ENCODE results near the gene RNPEP. TPM values are rescaled to one million over a fixed set of nuclear protein-coding genes. Genes with fewer than 3 reads are reported as not detected.
"Not testable (repeated sequence)": the region's sequence is repeated elsewhere in the genome, so short reads cannot be mapped to it uniquely, and the experiment has no call there.

The RNPEP gene
- 10 to 100 TPM; 37.2 to 77.6 (median 45.8) TPM for total RNA-seq

DNA sequence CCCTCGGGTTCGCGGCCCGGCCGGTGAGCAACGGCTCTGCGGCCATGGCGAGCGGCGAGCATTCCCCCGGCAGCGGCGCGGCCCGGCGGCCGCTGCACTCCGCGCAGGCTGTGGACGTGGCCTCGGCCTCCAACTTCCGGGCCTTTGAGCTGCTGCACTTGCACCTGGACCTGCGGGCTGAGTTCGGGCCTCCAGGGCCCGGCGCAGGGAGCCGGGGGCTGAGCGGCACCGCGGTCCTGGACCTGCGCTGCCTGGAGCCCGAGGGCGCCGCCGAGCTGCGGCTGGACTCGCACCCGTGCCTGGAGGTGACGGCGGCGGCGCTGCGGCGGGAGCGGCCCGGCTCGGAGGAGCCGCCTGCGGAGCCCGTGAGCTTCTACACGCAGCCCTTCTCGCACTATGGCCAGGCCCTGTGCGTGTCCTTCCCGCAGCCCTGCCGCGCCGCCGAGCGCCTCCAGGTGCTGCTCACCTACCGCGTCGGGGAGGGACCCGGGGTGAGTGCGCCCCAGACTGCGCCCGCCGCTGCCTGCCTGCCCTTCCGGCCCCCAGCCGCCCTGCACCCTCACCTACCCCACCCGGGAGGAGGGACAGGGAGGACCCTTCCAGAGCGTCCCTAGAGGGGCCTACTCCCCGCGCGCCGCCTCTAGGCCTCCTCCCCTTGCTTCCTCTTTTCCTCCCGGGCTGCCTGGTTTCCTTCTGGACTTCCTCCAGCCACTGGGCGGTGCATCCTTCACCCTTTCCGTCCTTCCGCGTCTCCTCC is at the start of gene RNPEP:
Gene RNPEP (plus strand): TSS at position 26 of the 757 bp plus-strand sequence. CDS start 19 bp downstream, at position 45.
- ATAC-seq (ENCODE audit: low FRiP score) (peak; percentile 90), DNase-seq (ENCODE audit: low spot score) (peak; percentile 46)
- TF ChIP-seq, protein P1, sequence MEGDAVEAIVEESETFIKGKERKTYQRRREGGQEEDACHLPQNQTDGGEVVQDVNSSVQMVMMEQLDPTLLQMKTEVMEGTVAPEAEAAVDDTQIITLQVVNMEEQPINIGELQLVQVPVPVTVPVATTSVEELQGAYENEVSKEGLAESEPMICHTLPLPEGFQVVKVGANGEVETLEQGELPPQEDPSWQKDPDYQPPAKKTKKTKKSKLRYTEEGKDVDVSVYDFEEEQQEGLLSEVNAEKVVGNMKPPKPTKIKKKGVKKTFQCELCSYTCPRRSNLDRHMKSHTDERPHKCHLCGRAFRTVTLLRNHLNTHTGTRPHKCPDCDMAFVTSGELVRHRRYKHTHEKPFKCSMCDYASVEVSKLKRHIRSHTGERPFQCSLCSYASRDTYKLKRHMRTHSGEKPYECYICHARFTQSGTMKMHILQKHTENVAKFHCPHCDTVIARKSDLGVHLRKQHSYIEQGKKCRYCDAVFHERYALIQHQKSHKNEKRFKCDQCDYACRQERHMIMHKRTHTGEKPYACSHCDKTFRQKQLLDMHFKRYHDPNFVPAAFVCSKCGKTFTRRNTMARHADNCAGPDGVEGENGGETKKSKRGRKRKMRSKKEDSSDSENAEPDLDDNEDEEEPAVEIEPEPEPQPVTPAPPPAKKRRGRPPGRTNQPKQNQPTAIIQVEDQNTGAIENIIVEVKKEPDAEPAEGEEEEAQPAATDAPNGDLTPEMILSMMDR (IDR thresholded peaks at IDR 0.05): no peak

- TF ChIP-seq, protein P1 (IDR thresholded peaks at IDR 0.05): no peak
- no peak for DNase-seq (ENCODE audit: low spot score)
- no peak for ATAC-seq (ENCODE audit: low FRiP score)
Observed at GRCh38 chr1:201933840-201934430, 48.5 kb upstream of the RNPEP start.

GRCh38 chr1:201937624-201938213 is 44.7 kb upstream of the RNPEP start:
- DNase-seq (ENCODE audit: low spot score) (no peak), ATAC-seq (ENCODE audit: low FRiP score) (peak; percentile 77)
- TF ChIP-seq, protein P1 (IDR thresholded peaks at IDR 0.05): no peak

- TF ChIP-seq, protein P1 (IDR thresholded peaks at IDR 0.05): no peak
- DNase-seq (ENCODE audit: low spot score) (no peak), ATAC-seq (ENCODE audit: low FRiP score) (no peak)
Observed at GRCh38 chr1:201938440-201939035, 43.9 kb upstream of the RNPEP start.

- no peak for DNase-seq (ENCODE audit: low spot score)
- TF ChIP-seq, protein P1 (IDR thresholded peaks at IDR 0.05): no peak
- peak; percentile 31 for ATAC-seq (ENCODE audit: low FRiP score)
Observed at GRCh38 chr1:201939148-201939547, 43.3 kb upstream of the RNPEP start.

- TF ChIP-seq, protein P1 (IDR thresholded peaks at IDR 0.05): no peak
- DNase-seq (ENCODE audit: low spot score) (no peak), ATAC-seq (ENCODE audit: low FRiP score) (peak; percentile 8)
Observed at GRCh38 chr1:201939574-201939973, 42.9 kb upstream of the RNPEP start.

GRCh38 chr1:201940316-201940715 is 42.1 kb upstream of the RNPEP start:
- DNase-seq (ENCODE audit: low spot score): not testable (repeated sequence)

More at GRCh38 chr1:201940316-201940715, 42.1 kb upstream of the RNPEP start:
- not testable (repeated sequence) for ATAC-seq (ENCODE audit: low FRiP score)
